Osteoblast (primary cell): Measurements from ENCODE around the gene GPR26. TPM values are rescaled to one million over a fixed set of nuclear protein-coding genes. Genes with fewer than 3 reads are reported as not detected.
"Not testable (repeated sequence)": the region's sequence is repeated elsewhere in the genome, so short reads cannot be mapped to it uniquely, and the experiment has no call there.

ENCODE experiments used
- DNase-seq: peaks from one replicate; pipeline ENCODE4 v3.0.0; 2011; ENCODE audit warnings: low spot score, mixed read lengths; ENCODE audit not compliant: insufficient read length; ENCODE audit errors: missing footprints
- H2AFZ ChIP-seq: 2 replicates; pipeline ENCODE4 v1.6.0; 2011; ENCODE audit warnings: mild to moderate bottlenecking, low read length
- H3K27ac ChIP-seq: 2 replicates; pipeline ENCODE4 v1.5.1; 2011; ENCODE audit warnings: mild to moderate bottlenecking, low read depth, low read length, moderate library complexity
- H3K27me3 ChIP-seq: 2 replicates; pipeline ENCODE4 v1.6.0; 2012; ENCODE audit warnings: mild to moderate bottlenecking, control low read depth, inconsistent platforms, low read length, moderate library complexity; ENCODE audit not compliant: insufficient read depth
- H3K36me3 ChIP-seq: 2 replicates; pipeline ENCODE4 v1.5.1; 2011; ENCODE audit warnings: mild to moderate bottlenecking, low read length, control low read depth, moderate library complexity; ENCODE audit not compliant: insufficient read depth
- H3K4me1 ChIP-seq: 2 replicates; pipeline ENCODE4 v1.5.1; 2011; ENCODE audit warnings: mild to moderate bottlenecking, low read length, control low read depth, moderate library complexity; ENCODE audit not compliant: insufficient read depth
- H3K4me2 ChIP-seq: 2 replicates; pipeline ENCODE4 v1.6.0; 2011; ENCODE audit warnings: mild to moderate bottlenecking, low read length; ENCODE audit not compliant: insufficient read depth
- H3K4me3 ChIP-seq: fragments of 200-600 bp; sonication (generic); 3 replicates; pipeline ENCODE4 v1.5.1; 2012; ENCODE audit warnings: mild to moderate bottlenecking, low read length, inconsistent platforms; ENCODE audit not compliant: insufficient read depth
- H3K79me2 ChIP-seq: 2 replicates; pipeline ENCODE4 v1.6.0; 2012; ENCODE audit warnings: mild to moderate bottlenecking, low read length, control low read depth, inconsistent platforms; ENCODE audit not compliant: insufficient read depth
- H3K9me3 ChIP-seq: 2 replicates; pipeline ENCODE4 v1.5.1; 2011; ENCODE audit warnings: low read depth, low read length, control low read depth
- H4K20me1 ChIP-seq: 2 replicates; pipeline ENCODE4 v1.6.0; 2012; ENCODE audit warnings: mild to moderate bottlenecking, low read length, control low read depth; ENCODE audit not compliant: insufficient read depth
- total RNA-seq: library from RNA; depleted of rRNA; stranded (reverse); fragments of >200 nt; gene quantifications from 2 replicates; pipeline ENCODE4 v1.2.3, GENCODE V29; 2012
- TF ChIP-seq, protein P1 (sequence below): IDR thresholded peaks from 2 replicates; pipeline ENCODE4 v1.5.1; 2011; ENCODE audit warnings: mild to moderate bottlenecking, low read depth, low read length, moderate library complexity; ENCODE audit errors: extremely low read depth

GPR26 gene
- total RNA-seq, 1 donor: not detected

DNA sequence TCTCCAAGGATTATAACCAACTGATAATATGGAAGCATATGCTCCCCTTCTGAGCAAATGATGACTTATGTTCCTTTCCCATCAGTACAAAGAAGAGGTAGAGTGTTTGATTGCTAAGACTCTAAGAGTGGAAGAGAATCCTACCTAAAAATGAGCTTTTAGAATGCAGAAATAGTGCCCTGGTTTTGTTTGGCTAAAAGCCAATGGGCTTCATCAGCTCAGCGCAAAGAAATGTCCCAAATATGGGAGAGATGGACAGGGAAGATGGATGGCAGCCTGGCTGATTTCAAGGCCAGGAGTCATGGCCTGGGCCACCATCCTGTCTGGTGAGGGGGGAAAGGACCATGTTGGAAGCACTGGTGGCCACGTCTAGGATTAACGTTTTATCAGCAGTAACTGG lies 60.2 kb downstream of the GPR26 start:
- Histone ChIP-seq H3K27ac (no peak overlapping the region), H3K9me3 (no peaks in the 10 kb centered on the region), H3K79me2 (no peaks in the 10 kb centered on the region), H3K27me3 (no peaks in the 10 kb centered on the region), H4K20me1 (no peaks in the 10 kb centered on the region), H3K4me3 (no peak overlapping the region), H3K4me2 (no peak overlapping the region), H3K4me1 (no peaks in the 10 kb centered on the region), H3K36me3 (no peaks in the 10 kb centered on the region), H2AFZ (no peak overlapping the region)
- DNase-seq: no peak
- TF ChIP-seq, protein P1, sequence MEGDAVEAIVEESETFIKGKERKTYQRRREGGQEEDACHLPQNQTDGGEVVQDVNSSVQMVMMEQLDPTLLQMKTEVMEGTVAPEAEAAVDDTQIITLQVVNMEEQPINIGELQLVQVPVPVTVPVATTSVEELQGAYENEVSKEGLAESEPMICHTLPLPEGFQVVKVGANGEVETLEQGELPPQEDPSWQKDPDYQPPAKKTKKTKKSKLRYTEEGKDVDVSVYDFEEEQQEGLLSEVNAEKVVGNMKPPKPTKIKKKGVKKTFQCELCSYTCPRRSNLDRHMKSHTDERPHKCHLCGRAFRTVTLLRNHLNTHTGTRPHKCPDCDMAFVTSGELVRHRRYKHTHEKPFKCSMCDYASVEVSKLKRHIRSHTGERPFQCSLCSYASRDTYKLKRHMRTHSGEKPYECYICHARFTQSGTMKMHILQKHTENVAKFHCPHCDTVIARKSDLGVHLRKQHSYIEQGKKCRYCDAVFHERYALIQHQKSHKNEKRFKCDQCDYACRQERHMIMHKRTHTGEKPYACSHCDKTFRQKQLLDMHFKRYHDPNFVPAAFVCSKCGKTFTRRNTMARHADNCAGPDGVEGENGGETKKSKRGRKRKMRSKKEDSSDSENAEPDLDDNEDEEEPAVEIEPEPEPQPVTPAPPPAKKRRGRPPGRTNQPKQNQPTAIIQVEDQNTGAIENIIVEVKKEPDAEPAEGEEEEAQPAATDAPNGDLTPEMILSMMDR: no peak

DNA sequence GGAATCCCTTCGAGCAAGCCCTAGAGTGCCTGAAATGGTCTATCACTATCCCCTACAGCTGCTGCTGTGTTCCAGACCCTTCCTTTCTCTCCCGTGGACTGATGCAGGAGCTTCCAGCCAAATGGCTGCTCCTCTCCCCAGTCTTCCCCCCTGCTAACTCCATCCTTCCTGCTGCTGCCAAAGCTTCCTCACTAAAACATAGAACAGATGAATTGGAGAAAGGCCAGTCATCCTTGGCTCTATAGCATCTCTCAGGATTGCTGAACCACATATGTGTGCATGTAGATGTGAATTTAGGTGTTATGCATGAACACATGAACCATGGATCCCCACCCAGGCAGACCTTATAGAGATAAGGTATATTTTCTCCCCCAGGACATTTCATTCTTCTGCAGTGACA lies 60.7 kb downstream of the GPR26 start:
- H3K4me1 ChIP-seq: no peaks in the 10 kb centered on the region
- H3K27me3 ChIP-seq: no peaks in the 10 kb centered on the region
- H3K4me2 ChIP-seq: no peak overlapping the region
- H3K36me3 ChIP-seq: no peaks in the 10 kb centered on the region
- H2AFZ ChIP-seq: no peak overlapping the region
- no peaks in the 10 kb centered on the region for H3K79me2 ChIP-seq
- no peak overlapping the region for H3K4me3 ChIP-seq
- no peak overlapping the region for H3K27ac ChIP-seq
- H3K9me3 ChIP-seq: no peaks in the 10 kb centered on the region
- TF ChIP-seq, protein P1: no peak
- H4K20me1 ChIP-seq: no peaks in the 10 kb centered on the region
- DNase-seq: no peak

DNA sequence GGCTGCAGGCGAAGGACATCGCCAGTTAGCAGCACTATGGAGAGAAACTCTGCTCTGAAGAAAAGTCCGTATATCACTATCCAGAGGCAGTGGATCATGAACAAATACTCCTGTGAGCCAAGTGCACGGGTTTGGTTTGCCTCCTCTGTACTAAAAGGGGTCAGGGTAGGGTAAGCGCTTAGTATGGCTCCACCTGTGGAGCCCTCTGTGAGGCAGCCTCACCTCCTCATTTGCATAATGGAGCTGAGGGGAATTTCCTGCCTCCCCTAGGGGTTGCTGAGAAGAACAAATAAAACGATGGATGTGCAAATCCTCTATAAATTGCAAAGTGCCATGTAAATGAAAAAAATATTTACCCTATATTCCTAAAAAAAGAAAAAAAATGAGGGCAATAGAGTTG lies 63.4 kb downstream of the GPR26 start:
- Histone ChIP-seq H3K36me3 (no peaks in the 10 kb centered on the region), H4K20me1 (no peaks in the 10 kb centered on the region), H3K4me1 (no peaks in the 10 kb centered on the region), H2AFZ (no peak overlapping the region), H3K27ac (no peak overlapping the region), H3K9me3 (no peaks in the 10 kb centered on the region), H3K4me3 (no peak overlapping the region), H3K27me3 (no peaks in the 10 kb centered on the region), H3K4me2 (no peak overlapping the region), H3K79me2 (no peaks in the 10 kb centered on the region)
- DNase-seq: no peak
- TF ChIP-seq, protein P1: no peak

DNA sequence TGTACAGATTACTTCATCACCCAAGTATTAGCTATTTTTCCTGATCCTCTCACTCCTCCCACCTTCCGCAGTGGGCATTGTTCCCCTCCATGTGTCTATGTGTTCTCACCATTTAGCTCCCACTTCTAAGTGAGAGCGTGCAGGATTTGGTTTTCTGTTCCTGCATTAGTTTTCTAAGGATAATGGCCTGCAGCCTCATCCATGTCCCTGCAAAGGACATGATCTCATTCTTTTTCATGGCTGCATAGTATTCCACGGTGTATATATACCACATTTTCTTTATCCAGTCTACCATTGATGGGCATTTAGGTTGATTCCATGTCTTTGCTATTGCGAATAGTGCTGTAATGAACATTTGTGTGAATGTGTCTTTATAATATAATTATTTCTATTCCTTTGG lies 70.8 kb downstream of the GPR26 start:
- H3K4me2 ChIP-seq, H3K79me2 ChIP-seq, H3K36me3 ChIP-seq, H3K27me3 ChIP-seq, H3K4me1 ChIP-seq, H3K27ac ChIP-seq, DNase-seq, H4K20me1 ChIP-seq, H3K4me3 ChIP-seq, H3K9me3 ChIP-seq, H2AFZ ChIP-seq: not testable (repeated sequence)
